GM18870 (cell line): ENCODE results near the gene TMCC1.
"Not testable (repeated sequence)": the region's sequence is repeated elsewhere in the genome, so short reads cannot be mapped to it uniquely, and the experiment has no call there.

Source experiments
- ATAC-seq: cut with Tn5 transposase; IDR thresholded peaks from one replicate; pipeline ENCODE4 v1.9.1; 2021; ENCODE audit warnings: moderate library complexity; ENCODE audit not compliant: unreplicated experiment

The TMCC1 gene

DNA sequence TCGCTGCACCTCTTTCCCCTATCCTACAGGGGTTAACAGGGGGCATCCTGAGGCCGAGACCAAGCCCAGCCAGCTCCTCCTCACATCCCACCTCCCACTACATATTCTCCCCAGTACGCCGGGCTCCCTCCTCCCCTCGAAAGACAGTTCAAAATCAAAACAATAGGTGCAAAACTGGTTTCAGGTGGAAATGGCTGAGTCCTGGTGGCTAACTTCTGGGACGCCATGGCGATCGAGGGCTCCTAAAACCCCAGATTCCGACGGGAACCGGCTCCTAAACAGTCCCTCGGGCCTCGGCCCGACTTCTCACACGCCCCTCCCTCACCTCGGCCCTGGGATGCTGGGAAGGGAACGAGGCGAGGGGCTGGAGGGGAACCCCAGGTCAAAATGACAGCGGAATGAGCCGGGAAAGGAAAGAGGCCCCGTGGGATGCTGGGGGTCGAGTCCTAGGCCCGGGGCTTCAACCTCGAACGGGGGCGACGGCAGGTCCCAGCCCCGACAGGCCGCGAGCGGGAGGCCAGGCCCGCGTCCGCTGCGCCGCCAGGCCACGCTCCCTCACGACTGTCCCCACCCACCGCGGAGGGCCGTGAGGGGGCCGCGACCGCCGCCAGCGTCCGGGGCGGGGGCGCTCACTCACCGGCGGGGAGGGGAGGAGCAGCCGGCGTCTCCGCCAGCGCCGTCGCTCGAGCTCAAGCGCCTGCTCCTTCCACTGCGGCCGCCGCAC lies 492 bp downstream of the TMCC1 start:
- no peak for ATAC-seq

DNA sequence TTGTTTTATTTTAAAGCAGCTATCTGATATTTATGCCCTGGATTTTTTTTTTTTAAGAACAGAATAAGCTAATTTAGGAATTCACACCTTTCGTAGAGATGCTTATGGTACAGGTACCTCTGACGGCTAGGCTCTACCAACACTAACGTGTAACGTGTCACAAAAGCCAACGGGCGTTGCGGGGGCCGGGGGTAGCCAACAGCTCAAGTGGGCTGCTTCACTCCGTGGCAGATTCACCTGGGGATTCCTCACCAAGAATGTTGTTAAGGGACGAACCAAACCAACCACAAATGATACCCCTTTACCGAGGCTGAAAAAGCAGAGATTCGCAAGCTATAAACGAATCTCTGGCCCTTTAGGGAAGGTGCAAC lies 1.0 kb downstream of the TMCC1 start:
- no peak for ATAC-seq

DNA sequence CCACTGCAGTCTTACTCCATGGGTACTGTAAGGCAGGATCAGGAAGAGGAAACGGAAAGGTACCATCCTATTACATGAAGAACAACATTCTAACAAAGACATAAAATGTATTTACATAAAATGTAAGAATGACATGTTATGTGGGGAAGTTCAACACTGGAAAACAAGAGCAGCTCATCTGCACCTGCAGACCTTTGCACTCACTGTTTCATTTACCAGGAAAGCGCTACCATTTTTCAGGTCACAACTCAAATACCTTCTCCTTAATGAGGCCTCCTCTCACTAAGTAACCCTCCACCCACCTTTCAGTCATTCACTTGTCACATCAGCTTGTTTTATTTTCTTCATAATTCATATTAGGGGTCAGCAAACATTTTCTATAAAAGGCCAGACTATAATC lies 2.6 kb downstream of the TMCC1 start:
- ATAC-seq, result no peak

DNA sequence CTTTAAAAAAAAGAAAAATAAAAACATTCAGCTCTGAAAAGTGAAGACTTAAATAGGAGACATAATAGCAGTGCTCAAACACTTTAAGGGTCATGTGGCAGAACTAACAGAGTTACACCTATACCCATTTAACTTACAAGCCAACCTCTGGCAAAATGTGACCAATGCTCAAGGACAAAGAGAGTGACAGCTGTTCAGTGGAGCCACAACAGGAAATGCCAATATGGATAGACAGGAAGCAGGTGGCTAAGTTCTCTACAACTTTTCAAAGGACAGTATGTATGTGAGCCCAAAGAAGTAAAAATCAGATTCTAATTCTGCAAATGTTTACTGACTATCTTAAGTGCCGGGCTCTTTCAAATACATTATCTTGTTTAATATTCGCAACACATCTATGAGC lies 3.4 kb downstream of the TMCC1 start:
- ATAC-seq, result no peak

DNA sequence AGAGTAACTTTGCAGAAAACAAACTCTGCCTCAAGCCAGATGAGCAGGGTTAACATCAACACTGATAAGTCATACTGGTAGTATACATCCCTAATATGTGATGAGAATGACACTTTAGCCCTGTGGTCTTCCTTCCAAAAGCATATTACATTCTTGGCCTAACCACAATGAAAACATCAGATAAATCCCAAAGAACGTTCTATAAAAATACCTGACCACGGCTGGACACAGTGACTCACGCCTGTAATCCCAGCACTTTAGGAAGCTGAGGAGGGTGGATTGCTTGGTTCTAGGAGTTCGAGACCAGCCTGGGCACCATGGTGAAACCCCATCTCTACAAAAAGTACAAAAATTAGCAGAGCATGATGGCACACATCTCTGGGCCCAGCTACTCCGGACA lies 4.7 kb downstream of the TMCC1 start:
- ATAC-seq, result no peak

DNA sequence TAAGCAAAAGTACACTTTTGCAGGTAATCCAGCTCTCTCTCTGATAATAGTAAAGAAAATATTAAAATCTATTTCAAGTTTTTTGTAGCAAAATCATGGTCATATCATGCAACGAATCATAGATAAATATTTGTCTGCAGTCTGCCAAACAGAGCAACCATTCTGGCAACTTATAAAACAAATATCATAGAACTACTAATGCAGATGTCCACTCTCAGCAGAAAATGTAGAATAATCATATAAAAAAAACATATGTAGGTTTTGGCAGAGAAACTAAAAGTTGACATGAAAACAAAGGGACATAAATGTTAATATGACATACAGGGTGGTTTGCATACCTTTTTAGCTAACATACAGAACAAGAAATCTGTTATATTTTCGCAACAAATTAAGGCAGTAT lies 12.2 kb downstream of the TMCC1 start:
- ATAC-seq, result no peak

DNA sequence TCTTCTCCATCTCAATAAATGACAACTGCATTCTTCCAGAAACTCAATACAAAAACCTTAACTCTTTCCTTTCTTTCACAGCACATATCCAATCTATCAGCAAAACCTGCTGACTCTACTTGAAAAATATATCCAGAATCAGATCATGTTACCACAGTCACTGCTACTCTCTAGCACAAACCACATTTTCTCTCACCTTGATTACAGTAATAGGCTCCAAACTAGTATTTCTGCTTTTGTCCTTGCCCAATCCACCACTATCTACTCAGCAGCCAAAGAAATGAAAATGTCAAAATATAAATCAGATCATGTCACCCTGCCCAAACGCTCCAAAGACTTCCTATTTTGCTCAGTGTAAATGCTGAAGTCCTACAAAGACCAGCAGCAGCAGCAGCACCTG lies 15.2 kb downstream of the TMCC1 start:
- no peak for ATAC-seq

DNA sequence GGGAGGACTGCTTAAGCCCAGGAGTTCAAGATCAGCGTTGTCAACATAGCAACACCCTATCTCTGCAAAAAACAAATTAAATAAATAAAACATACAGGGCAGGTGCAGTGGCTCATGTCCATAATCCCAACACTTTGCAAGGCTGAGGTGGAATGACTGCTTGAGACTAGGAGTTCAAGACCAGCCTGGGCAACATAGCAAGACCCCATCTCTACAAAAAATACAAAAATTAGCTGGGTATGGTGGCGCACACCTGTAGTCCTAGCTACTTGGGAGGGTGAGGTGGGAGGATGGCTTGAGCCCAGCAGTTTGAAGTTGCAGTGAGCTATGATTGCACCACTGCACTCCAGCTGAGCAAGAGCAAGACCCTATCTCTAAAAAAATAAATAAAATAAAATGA lies 19.0 kb downstream of the TMCC1 start:
- not testable (repeated sequence) for ATAC-seq

DNA sequence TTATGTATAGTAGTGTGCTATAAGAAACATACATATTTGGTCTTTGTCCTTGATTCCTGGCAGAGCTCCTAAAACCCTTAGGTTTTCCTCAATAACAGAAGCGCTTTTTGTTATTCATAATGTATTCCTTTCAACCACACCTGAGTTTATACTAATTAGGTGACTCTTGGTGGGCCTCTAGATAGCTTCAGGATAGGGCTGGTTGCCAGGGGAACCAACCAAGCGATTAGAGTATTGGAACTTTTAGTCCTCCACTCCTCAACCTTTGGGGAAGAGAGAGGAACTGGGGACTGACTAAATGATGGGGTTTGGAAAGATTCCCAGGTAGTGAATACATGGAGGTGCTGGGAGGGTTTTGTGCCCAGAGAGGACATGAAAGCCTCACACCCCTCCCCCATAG lies 24.6 kb downstream of the TMCC1 start:
- ATAC-seq, result no peak

DNA sequence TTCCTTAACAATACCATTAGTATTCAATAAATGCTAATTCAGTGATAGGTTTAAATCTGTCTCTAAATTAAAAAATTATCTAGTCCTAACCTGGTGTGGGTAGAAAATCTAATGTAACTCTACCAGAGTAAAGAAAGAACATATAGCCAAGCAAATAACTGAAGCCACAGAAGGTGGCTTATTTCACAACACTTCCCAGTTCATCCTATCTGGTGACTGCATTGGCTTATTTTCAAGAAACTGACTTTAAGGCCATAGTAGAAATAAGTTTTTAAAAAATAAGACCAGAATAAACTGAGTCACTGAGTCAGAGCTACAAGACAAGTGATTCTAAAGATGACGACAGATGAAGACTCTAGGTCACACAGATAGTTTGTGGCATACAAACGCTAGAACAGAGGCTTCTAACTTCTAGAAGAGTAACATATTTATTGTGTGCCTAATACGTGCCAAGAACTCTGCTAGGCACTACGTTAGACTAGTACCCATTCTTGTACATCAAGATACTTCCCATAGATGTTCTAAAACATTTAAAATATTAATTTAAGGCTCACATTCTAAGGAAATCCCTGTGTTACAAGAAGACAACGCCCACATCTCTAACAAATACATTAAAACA lies 25.9 kb downstream of the TMCC1 start:
- no peak for ATAC-seq

DNA sequence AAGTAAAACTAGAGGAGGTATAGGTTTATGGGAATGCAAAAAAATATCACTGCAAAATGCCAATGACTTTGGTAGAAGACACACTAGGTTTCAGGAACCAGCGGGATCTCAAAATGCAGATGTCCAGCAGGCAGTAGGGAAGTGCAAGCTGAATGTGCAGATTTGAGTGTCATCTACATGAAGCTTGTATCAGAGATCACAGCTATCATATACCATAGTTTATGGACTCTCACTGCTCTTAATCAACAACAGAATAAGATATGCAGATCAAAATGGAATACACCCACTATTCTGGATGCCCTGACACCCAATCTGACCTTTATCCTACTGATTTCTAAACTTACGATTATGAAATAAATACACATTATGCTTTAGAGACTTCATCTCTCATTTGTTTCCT lies 27.7 kb downstream of the TMCC1 start:
- ATAC-seq, result no peak

DNA sequence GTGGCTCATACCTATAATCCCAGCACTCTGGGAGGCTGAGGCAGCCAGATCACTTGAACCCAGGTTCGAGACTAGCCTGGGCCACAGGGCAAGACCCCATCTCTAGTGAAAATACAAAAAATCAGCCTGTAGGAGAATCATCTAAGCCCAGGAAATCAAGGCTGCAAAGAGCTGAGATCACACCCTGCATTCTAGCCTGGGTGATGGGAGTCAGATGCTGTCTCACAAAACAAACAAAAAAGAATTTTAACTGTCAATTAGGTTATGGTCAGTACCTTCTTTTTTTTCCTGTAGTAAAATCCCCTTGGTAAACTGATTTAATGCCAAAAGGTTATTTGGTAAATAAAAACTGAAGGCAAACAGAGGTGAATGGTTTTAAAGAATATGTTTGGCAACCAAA lies 29.0 kb downstream of the TMCC1 start:
- no peak for ATAC-seq

DNA sequence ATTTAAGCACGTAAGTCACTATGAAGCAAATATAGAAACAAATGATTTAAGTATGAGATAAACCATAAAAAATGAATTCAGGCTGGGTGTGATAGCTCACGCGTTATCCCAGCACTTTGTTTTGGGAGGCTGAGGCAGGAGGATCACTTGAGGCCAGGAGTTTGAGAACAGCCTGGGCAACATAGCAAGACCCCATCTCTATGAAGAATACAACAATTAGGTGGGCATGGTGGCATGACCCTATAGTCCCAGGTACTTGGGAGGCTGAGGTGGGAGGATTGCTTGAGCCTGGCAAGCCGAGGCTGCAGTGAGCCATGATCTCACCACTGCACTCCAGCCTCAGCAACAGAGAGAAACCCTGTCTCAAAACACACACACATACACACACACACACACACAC lies 34.2 kb downstream of the TMCC1 start:
- no peak for ATAC-seq

DNA sequence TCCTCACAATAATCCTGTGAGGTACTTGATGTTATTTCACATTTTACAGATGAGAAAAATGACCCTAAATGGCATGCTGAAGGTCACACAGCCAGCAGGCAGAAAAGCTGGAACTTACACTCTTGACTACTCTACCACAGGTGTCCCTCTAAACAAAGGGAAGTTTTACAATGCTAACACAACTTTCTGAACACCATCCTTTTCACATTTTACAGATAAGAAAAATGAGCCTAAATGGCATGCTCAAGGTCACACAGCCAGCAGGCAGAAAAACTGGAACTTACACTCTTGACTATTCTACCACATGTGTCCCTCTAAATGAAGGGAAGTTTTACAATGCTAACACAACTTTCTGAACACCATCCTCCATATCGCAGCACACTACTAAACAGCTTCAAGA lies 35.6 kb downstream of the TMCC1 start:
- ATAC-seq, result no peak

DNA sequence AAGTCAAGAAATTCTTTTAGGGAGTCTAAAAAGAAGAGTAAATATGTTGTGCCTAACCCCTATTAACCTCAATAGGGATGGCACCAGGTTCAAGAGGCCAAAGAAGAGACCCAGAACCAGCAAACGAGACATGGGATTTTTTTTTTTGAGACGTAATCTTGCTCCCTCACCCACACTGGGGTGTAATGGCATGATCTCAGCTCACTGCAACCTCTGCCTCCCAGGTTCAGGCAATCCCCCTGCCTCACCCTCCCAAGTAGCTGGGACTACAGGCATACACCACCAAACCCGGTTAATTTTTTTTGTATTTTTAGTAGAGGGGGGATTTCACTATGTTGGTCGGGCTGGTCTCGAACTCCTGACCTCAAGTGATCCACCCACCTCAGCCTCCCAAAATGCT lies 36.7 kb downstream of the TMCC1 start:
- not testable (repeated sequence) for ATAC-seq

DNA sequence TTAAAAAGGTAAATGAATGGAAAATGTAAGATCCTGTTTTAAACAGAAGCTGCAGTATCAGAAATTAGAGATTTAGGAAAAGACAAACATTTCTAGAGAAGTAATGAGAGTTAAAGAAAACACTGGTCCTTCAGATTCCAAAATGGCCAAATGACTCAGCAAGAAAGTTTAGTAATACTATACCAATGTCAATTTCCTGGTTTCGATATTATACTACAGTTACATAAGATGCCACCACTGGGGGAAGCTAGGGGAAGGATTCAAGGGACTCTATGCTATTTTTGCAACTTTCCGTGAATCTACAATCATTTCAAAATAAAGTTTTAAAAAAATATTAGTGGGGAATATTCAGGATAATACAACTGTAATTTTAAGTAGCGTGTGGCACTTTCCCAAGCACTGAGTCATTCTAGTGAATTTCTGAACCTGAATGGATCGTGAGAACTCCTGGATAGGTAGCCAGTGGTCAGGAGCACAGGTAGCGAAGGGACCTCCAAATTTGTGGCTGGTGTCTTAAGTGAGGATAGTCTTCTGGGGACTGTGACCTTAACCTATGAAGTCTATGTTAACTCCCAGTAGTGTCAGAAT lies 37.6 kb downstream of the TMCC1 start:
- ATAC-seq, result no peak

DNA sequence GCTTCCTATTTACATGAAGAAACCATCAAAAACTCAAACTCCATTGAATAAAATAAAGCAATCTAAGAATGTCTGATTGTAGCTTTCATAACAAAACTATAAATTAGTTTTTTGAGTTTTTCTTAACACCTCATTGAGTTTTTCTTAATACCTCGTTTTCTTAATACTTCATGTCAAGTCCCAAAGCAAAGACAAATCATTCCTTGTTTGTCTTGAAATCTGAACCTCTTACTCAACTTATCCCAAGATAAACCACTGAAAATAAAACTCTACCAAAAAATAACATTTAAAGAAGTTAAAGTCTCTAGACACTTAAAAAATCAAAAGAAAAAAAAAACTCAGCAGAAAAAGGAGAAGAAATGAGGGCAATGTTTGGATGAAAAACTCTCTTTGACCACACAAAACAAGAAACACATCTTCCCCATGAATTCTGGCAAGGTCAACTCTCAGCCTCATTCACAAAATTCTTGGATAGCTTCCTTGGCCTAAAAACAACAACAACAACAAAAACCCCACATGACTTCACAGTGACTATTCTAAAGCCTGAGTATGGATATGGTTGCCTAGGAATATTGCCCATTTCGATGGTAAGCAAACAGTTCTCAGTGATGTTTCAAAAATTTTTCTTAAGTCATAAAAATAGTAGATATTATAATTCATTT lies 38.2 kb downstream of the TMCC1 start:
- ATAC-seq, result no peak

DNA sequence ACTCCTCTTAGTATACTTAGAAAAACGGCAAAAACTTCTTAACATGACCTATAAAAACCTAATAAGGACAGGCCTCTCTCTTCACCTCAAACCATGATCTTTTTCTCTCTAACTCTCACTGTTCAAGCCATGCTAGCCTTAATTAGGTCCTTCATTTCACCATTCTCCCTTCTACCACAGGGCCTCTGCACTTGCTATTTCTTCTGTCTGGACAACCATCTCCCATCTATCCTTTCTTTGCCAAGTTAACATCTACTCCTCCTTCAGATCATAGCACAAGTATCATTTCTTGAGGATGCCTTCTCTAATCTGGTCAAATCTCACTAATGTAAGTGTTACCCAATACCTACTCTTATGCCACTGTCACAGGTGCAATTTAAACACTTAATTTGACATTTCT lies 39.1 kb downstream of the TMCC1 start:
- ATAC-seq, result no peak

DNA sequence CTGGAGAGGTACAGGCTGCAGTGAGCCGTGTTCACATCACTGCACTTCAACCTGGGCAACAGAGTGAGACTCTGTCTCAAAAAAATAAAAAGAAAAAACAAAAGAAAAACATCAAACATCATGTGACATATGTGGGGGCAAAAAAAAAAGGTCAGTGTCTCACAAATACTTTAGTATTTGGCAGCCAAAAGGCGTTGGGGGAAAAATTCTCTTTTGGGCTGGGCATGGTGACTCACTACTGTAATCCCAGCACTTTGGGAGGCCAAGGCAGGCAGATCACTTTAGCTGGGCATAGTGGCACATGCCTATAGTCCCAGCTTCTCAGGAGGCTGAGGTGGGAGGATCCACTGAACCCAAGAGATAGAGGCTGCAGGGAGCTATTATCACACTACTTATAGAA lies 47.6 kb downstream of the TMCC1 start:
- ATAC-seq, result no peak

DNA sequence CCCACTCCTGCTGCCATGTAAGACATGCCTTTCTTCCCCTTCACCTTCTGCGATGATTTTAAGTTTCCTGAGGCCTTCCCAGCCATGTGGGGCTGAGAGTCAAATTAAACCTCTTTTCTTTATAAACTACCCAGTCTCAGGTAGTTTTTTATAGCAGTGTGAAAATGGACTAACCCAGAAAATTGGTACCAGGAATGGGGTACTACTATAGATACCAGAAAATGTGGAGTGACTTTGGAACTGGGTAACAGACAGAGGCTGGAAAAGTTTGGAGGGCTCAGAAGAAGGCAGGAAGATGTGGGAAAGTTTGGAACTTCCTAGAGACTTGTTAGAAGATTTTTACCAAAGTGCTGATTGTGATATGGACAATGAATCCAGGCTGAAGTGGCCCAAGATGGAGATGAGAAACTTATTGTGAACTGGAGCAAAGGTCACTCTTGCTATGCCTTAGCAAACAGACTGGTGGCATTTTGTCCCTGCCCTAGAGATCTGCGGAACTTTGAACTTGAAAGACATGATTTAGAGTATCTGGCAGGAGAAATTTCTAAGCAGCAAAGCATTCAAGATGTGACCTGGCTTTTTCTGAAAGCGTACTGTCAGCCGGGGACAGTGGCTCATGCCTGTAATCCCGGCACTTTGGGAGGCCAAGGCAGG lies 52.7 kb downstream of the TMCC1 start:
- no peak for ATAC-seq

DNA sequence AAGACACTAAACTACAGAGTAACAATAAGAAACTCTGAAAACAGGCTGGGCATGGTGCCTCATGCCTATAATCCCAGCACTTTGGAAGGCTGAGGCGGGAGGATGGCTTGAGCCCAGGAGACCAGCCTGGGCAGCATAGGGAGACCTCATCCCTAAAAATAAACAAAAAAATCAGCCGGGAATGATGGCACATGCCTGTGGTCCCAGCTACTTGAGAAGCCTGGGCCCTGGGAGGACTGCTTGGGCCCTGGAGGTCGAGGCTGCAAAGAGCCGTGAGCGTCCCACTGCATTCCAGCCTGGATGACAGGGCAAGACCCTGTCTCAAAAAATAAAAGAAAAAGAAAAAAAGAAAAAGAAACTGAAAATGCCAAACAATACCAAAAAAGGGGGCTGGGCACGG lies 55.4 kb downstream of the TMCC1 start:
- no peak for ATAC-seq
